Testis (tissue), 2 donors: ENCODE data around the gene PINLYP.

Source experiments
- POLR2A ChIP-seq: fragments of 450-650 bp; IDR thresholded peaks from one replicate; pipeline ENCODE4 v1.6.1; 2017; ENCODE audit warnings: antibody characterized with exemption, mild to moderate bottlenecking, moderate library complexity
- TF ChIP-seq, protein P1 (sequence below), 3 experiments: fragments of 450-650 bp in 2 of 3; fragments of 200-600 bp in 1 of 3; sonication (generic) in 1 of 3; IDR thresholded peaks; one replicate each; pipeline ENCODE4 v1.5.1; 2016 to 2019; ENCODE audit warnings: antibody characterized with exemption in 3 of 3, mild to moderate bottlenecking in 2 of 3, moderate library complexity in 1 of 3

DNA sequence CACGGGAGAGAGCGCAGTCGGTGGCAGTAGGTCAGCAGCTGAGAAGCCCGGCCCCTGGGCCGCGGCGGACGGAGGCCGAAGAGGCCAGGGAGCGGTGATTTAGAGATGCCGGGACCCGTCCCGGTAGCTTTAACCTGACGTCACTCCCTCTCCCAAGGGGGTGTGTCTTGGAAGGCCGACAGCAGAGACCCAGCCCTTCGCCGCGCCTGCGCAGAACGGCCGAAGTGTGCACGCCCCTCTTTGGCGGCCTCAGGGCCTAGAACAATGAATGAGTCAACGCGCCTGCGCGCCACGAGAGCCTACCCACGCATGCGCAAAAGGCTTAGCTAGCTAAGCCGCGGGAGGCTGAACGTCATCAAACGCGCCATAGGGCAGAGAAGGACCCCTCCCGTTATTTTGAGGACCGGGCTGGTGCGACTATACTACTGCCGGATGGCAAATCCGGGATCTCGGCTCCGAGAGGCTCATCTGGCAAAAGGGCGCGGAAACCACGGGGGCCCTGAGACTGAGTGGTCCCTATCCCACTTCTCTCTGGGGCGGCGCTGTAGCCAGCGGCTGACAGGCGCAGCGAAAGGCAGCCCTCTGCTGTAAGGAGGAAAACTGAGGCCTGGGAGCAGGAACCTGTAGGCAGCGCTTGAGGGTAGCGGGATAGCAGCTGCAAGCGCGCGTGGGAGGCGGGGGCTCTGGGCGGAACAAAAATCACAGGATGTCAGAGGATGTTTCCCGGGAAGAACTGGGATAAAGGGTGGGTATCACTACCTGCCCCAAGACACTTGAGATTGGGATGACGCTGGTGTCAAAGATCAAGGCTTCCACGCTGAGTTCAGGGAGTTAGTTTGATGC is 20.6 kb downstream of the PINLYP start, which contains the start of the genes IRGQ and ZNF576:
- TF ChIP-seq, protein P1, sequence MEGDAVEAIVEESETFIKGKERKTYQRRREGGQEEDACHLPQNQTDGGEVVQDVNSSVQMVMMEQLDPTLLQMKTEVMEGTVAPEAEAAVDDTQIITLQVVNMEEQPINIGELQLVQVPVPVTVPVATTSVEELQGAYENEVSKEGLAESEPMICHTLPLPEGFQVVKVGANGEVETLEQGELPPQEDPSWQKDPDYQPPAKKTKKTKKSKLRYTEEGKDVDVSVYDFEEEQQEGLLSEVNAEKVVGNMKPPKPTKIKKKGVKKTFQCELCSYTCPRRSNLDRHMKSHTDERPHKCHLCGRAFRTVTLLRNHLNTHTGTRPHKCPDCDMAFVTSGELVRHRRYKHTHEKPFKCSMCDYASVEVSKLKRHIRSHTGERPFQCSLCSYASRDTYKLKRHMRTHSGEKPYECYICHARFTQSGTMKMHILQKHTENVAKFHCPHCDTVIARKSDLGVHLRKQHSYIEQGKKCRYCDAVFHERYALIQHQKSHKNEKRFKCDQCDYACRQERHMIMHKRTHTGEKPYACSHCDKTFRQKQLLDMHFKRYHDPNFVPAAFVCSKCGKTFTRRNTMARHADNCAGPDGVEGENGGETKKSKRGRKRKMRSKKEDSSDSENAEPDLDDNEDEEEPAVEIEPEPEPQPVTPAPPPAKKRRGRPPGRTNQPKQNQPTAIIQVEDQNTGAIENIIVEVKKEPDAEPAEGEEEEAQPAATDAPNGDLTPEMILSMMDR (IDR thresholded peaks at IDR 0.05): peak in 1 of 3 experiments; percentile 18
- TF ChIP-seq POLR2A: peak; percentile 30
